Bronchial epithelial cell (primary cell): Measurements from ENCODE around the gene RAB3IL1. TPM values are rescaled to one million over a fixed set of nuclear protein-coding genes. Genes with fewer than 3 reads are reported as not detected.

ENCODE experiments used
- DNase-seq: peaks from one replicate; pipeline ENCODE4 v3.0.0-alpha.2; 2010; ENCODE audit warnings: low read depth
- FAIRE-seq: peaks from 2 replicates; lab custom pipeline; 2011; peaks lifted over from hg19 to GRCh38; lab: Jason Lieb, UNC
- H3K27me3 ChIP-seq: 2 replicates; pipeline ENCODE4 v1.5.1; 2011; ENCODE audit warnings: low read length; ENCODE audit not compliant: control insufficient read depth, insufficient read depth
- H3K36me3 ChIP-seq: 2 replicates; pipeline ENCODE4 v1.5.1; 2011; ENCODE audit warnings: low read length; ENCODE audit not compliant: control insufficient read depth, insufficient read depth
- H3K4me3 ChIP-seq: 2 replicates; pipeline ENCODE4 v1.5.1; 2011; ENCODE audit warnings: mild to moderate bottlenecking, low read depth, low read length, control low read depth
- total RNA-seq: library from RNA; depleted of rRNA; stranded (reverse); fragments of >200 nt; gene quantifications from 2 replicates; pipeline ENCODE4 v1.2.1, GENCODE V29; 2014
- TF ChIP-seq, protein P1 (sequence below): IDR thresholded peaks from 2 replicates; pipeline ENCODE4 v1.5.1; 2011; ENCODE audit warnings: mild to moderate bottlenecking, moderate library complexity, low read length, control low read depth, inconsistent platforms; ENCODE audit not compliant: insufficient read depth, severe bottlenecking

The RAB3IL1 gene
- total RNA-seq, 1 donor from 2014 or later, result 1.1 TPM

DNA sequence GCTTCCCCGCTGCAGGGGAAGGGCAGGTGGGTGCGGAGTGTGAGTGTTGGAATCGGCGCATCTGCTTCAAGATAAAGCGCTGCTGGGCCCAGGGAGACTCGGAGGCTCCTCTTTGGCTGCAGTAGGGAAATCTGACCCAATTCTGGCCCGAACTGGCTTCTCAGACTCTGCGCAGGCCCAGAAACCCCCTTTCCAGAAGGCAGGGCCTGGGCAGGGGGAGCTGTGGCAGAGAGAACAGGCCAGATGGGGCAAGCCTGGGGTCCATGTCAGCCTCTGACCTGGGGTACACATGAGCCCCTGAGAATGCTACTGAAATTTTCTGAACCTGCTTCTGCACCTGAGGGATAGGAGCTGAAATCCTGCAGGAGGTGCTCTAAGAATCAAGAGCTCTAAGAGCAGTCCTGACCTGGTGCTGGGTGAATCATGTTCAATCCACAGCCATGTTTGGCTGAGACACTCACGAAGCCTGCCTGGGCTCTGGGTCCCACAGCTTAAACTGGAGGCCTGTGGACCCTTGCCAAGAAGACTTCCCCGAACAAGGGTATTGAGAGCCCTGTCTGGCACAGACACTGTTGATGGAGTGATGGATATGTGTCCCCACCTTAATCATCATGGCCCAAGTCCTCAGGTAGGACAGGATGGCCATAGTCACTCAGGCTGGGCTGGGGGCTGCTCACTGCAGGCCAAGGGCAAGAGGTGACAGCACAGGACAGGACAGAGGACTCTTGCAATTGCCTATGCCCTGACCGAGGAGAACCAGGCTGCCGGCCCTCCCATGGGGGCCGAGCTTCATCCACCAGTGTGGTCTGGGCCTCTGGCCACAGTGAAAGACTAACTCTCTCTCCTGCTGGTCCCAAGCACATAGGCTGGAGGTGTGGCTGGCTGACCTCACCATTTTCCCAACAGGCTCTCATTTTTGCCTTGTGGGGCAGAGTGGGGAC lies 6.9 kb downstream of the RAB3IL1 start:
- FAIRE-seq (no peak), DNase-seq (no peak)
- Histone ChIP-seq H3K36me3 (no peaks in the 10 kb centered on the region), H3K4me3 (no peak overlapping the region), H3K27me3 (peaks cover 4% of the 10 kb centered on the region)
- TF ChIP-seq, protein P1, sequence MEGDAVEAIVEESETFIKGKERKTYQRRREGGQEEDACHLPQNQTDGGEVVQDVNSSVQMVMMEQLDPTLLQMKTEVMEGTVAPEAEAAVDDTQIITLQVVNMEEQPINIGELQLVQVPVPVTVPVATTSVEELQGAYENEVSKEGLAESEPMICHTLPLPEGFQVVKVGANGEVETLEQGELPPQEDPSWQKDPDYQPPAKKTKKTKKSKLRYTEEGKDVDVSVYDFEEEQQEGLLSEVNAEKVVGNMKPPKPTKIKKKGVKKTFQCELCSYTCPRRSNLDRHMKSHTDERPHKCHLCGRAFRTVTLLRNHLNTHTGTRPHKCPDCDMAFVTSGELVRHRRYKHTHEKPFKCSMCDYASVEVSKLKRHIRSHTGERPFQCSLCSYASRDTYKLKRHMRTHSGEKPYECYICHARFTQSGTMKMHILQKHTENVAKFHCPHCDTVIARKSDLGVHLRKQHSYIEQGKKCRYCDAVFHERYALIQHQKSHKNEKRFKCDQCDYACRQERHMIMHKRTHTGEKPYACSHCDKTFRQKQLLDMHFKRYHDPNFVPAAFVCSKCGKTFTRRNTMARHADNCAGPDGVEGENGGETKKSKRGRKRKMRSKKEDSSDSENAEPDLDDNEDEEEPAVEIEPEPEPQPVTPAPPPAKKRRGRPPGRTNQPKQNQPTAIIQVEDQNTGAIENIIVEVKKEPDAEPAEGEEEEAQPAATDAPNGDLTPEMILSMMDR, result no peak

GRCh38 chr11:61908730-61909316 lies 8.5 kb downstream of the RAB3IL1 start:
- TF ChIP-seq, protein P1, result no peak
- H3K4me3 ChIP-seq, result no peak overlapping the region
- FAIRE-seq (no peak), DNase-seq (no peak)
- H3K36me3 ChIP-seq, result no peaks in the 10 kb centered on the region
- H3K27me3 ChIP-seq, result peaks cover 5% of the 10 kb centered on the region

GRCh38 chr11:61907871-61908729 lies 9.3 kb downstream of the RAB3IL1 start:
- H3K4me3 ChIP-seq, result no peak overlapping the region
- no peaks in the 10 kb centered on the region for H3K36me3 ChIP-seq
- TF ChIP-seq, protein P1, result no peak
- H3K27me3 ChIP-seq, result peaks cover 4% of the 10 kb centered on the region
- DNase-seq (no peak), FAIRE-seq (peak; percentile 47)

GRCh38 chr11:61907282-61907681 lies 10.1 kb downstream of the RAB3IL1 start:
- H3K36me3 ChIP-seq, result no peaks in the 10 kb centered on the region
- TF ChIP-seq, protein P1, result no peak
- H3K27me3 ChIP-seq, result peaks cover 4% of the 10 kb centered on the region
- DNase-seq, result no peak
- no peak for FAIRE-seq
- no peak overlapping the region for H3K4me3 ChIP-seq

DNA sequence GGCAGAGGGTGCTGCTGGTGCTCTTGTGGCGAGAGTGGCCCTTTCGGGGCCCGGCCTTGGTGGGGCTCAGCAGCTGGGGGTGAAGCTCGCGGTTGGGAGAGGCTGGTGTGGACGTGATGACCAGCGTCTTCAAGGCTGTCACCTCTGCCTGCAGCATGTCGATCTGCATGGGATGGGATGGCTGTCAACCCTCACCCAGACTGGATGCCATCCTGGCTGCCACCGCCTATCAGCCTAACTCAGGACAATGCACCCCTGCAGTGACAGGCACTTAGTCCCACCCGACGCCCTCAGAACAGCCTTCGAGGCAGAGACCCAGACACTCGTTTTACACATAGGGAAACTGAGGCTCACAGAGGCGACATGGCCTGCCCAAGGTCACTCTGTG lies 10.8 kb downstream of the RAB3IL1 start:
- TF ChIP-seq, protein P1, result no peak
- FAIRE-seq (no peak), DNase-seq (no peak)
- Histone ChIP-seq H3K27me3 (peaks cover 4% of the 10 kb centered on the region), H3K36me3 (no peaks in the 10 kb centered on the region), H3K4me3 (no peak overlapping the region)
